Activated CD4-positive, CD25-positive, alpha-beta regulatory T cell treated with anti-CD3 and anti-CD28 coated beads, Interleukin-2, amount 50 U/mL, for 24 hours (primary cell): Measurements from ENCODE around the gene CCSER1.
"Not testable (repeated sequence)": the region's sequence is repeated elsewhere in the genome, so short reads cannot be mapped to it uniquely, and the experiment has no call there.

Source experiments
- ATAC-seq, 2 donors: fragments of 150-1000 bp; cut with Tn5 transposase; one replicate each; pipeline ENCODE4 v1.10.0; 2021; ENCODE audit warnings: mild to moderate bottlenecking in 1 of 2, moderate library complexity in 1 of 2

CCSER1 gene

GRCh38 chr4:91089178-91089577, 962.0 kb downstream of the CCSER1 start:
- no peak for ATAC-seq

- ATAC-seq, result no peak
Measured at GRCh38 chr4:91092398-91092980, 965.3 kb downstream of the CCSER1 start.

- ATAC-seq, result not testable (repeated sequence)
Measured at GRCh38 chr4:91094220-91094619, 967.0 kb downstream of the CCSER1 start.

GRCh38 chr4:91099666-91100065, 972.5 kb downstream of the CCSER1 start:
- ATAC-seq, result no peak

- ATAC-seq, result no peak
Measured at GRCh38 chr4:91108751-91109150, 981.6 kb downstream of the CCSER1 start.

- no peak for ATAC-seq
Measured at GRCh38 chr4:91111556-91111955, 984.4 kb downstream of the CCSER1 start.

GRCh38 chr4:91113130-91113706, 986.0 kb downstream of the CCSER1 start:
- ATAC-seq, result no peak

- ATAC-seq, result no peak
Measured at GRCh38 chr4:91114386-91114785, 987.2 kb downstream of the CCSER1 start.

- ATAC-seq, result no peak
Measured at GRCh38 chr4:91116861-91117260, 989.7 kb downstream of the CCSER1 start.

- no peak for ATAC-seq
Measured at GRCh38 chr4:91118597-91118996, 991.4 kb downstream of the CCSER1 start.

- no peak for ATAC-seq
Measured at GRCh38 chr4:91123742-91124141, 996.5 kb downstream of the CCSER1 start.

GRCh38 chr4:91127192-91127591, 1000.0 kb downstream of the CCSER1 start:
- ATAC-seq, result no peak

- no peak for ATAC-seq
Measured at GRCh38 chr4:91127831-91128230, 1000.6 kb downstream of the CCSER1 start.

GRCh38 chr4:91128519-91128918, 1001.3 kb downstream of the CCSER1 start:
- ATAC-seq, result no peak

GRCh38 chr4:91147067-91147466, 1019.9 kb downstream of the CCSER1 start:
- ATAC-seq, result no peak

- not testable (repeated sequence) for ATAC-seq
Measured at GRCh38 chr4:91154041-91154440, 1026.8 kb downstream of the CCSER1 start.

GRCh38 chr4:91167864-91168653, 1040.9 kb downstream of the CCSER1 start:
- ATAC-seq, result not testable (repeated sequence)

- no peak for ATAC-seq
Measured at GRCh38 chr4:91170768-91171167, 1043.6 kb downstream of the CCSER1 start.

- ATAC-seq, result no peak
Measured at GRCh38 chr4:91171217-91171616, 1044.0 kb downstream of the CCSER1 start.

GRCh38 chr4:91185061-91185460, 1057.9 kb downstream of the CCSER1 start:
- ATAC-seq, result not testable (repeated sequence)

- no peak for ATAC-seq
Measured at GRCh38 chr4:91198951-91199350, 1071.8 kb downstream of the CCSER1 start.

- no peak for ATAC-seq
Measured at GRCh38 chr4:91207535-91207934, 1080.3 kb downstream of the CCSER1 start.

- no peak for ATAC-seq
Measured at GRCh38 chr4:91212211-91212610, 1085.0 kb downstream of the CCSER1 start.

- ATAC-seq, result not testable (repeated sequence)
Measured at GRCh38 chr4:91217831-91218403, 1090.7 kb downstream of the CCSER1 start.
